Measurements from ENCODE around the gene CRACDL.
"Not testable (repeated sequence)": the region's sequence is repeated elsewhere in the genome, so short reads cannot be mapped to it uniquely, and the experiment has no call there.

- TF ChIP-seq POLR2A (IDR thresholded peaks at IDR 0.05; ENCODE audit: low read depth, low read length); POLR2AphosphoS5 (IDR thresholded peaks at IDR 0.05; ENCODE audit: low read depth, low read length); TAF1 (IDR thresholded peaks at IDR 0.05; ENCODE audit: borderline replicate concordance, low read depth, low read length): not testable (repeated sequence)
Measured at GRCh38 chr2:98877658-98878057, 58.4 kb downstream of the CRACDL start.

All from GM12892 (cell line).